ENCODE measurements around the gene LRP4.

DNA sequence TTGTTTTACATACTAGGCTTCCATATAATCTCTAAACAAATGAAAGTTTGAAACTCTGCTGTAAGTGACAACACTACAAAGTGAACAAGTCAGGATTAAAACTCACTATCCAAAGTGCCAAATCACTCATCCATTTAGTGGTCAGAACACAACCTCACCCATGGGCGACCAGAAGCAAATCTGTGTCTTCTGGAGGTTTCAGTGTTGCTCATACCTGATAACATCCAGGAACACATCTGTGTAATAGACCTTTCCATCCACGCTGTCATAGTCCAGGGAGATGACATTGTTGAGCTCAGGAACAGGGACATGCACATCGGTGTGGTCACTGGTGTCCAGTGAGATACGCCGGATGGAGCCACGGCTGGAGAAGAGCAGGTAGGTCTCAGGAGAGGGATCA is 43.8 kb downstream of the LRP4 start:
- TF ChIP-seq POLR2A (IDR thresholded peaks at IDR 0.05; ENCODE audit: low read length), result no peak
- TF ChIP-seq GATA1 (IDR thresholded peaks at IDR 0.05; ENCODE audit: low read depth, low read length), result no peak

Data from erythroblast (primary cell).